Activated naive CD8-positive, alpha-beta T cell treated with anti-CD3 and anti-CD28 coated beads, Interleukin-2, amount 50 U/mL, for 16 hours (primary cell): Measurements from ENCODE around the gene FRAT1.
A peak's percentile ranks its signal among the peaks of the same experiment; 100 is the strongest.
"Not testable (repeated sequence)": the region's sequence is repeated elsewhere in the genome, so short reads cannot be mapped to it uniquely, and the experiment has no call there.

Source experiments
- DNase-seq: peaks from one replicate; pipeline ENCODE4 v3.0.0-alpha.2; 2020; ENCODE audit warnings: low read depth, low spot score

Gene FRAT1

GRCh38 chr10:97334370-97335175 is 15.5 kb downstream of the FRAT1 start, which contains the start of gene FRAT2:
Gene FRAT2 (minus strand): TSS chr10:97334729. CDS start chr10:97334572, 157 bp downstream.
- DNase-seq: peak; percentile 73

GRCh38 chr10:97335188-97335619 is 16.1 kb downstream of the FRAT1 start:
- no peak for DNase-seq

GRCh38 chr10:97336006-97336405 is 16.9 kb downstream of the FRAT1 start:
- DNase-seq: no peak

GRCh38 chr10:97336446-97336845 is 17.4 kb downstream of the FRAT1 start:
- DNase-seq: no peak

- no peak for DNase-seq
These were observed 18.1 kb downstream of the FRAT1 start for GRCh38 chr10:97336942-97337831.

GRCh38 chr10:97338041-97338440 is 19.0 kb downstream of the FRAT1 start:
- no peak for DNase-seq

GRCh38 chr10:97341416-97341815 is 22.3 kb downstream of the FRAT1 start:
- DNase-seq: no peak

- DNase-seq: not testable (repeated sequence)
These were observed 24.6 kb downstream of the FRAT1 start for GRCh38 chr10:97343664-97344063.

GRCh38 chr10:97347317-97347716 is 28.2 kb downstream of the FRAT1 start:
- DNase-seq: no peak

- no peak for DNase-seq
These were observed 30.9 kb downstream of the FRAT1 start for GRCh38 chr10:97349752-97350513.

- no peak for DNase-seq
These were observed 34.9 kb downstream of the FRAT1 start for GRCh38 chr10:97353945-97354344.

GRCh38 chr10:97355571-97355975 is 36.5 kb downstream of the FRAT1 start:
- no peak for DNase-seq

- DNase-seq: no peak
These were observed 37.3 kb downstream of the FRAT1 start for GRCh38 chr10:97356318-97356914.

GRCh38 chr10:97356918-97357317 is 37.8 kb downstream of the FRAT1 start:
- DNase-seq: no peak

GRCh38 chr10:97358349-97358748 is 39.3 kb downstream of the FRAT1 start:
- DNase-seq: no peak

GRCh38 chr10:97358781-97359180 is 39.7 kb downstream of the FRAT1 start:
- DNase-seq: no peak

GRCh38 chr10:97360705-97361536 is 41.9 kb downstream of the FRAT1 start:
- no peak for DNase-seq

GRCh38 chr10:97361537-97361901 is 42.4 kb downstream of the FRAT1 start:
- DNase-seq: no peak

GRCh38 chr10:97362310-97363033 is 43.4 kb downstream of the FRAT1 start:
- DNase-seq: no peak

- no peak for DNase-seq
These were observed 44.0 kb downstream of the FRAT1 start for GRCh38 chr10:97363071-97363470.
